A673 (cell line): ENCODE measurements around the gene PPY. TPM values are rescaled to one million over a fixed set of nuclear protein-coding genes. Genes with fewer than 3 reads are reported as not detected.

Source experiments
- BruUV-seq: library from RNA; stranded (reverse); fragments of 400-500 nt; replicated peaks from 2 replicates; lab custom pipeline; 2021; lab: Mats Ljungman, UMichigan
- CTCF ChIA-PET: fragments of 300-600 bp; sonication (Branson Sonifier 250); formaldehyde crosslinking; loops from one replicate; lab custom pipeline; 2022; ENCODE audit warnings: antibody characterized with exemption; lab: Charles Lee
- POLR2A ChIA-PET: fragments of 300-600 bp; sonication (Branson Sonifier 250); formaldehyde crosslinking; loops from one replicate; lab custom pipeline; 2022; ENCODE audit warnings: antibody characterized with exemption; ENCODE audit not compliant: low non-redundant PET; lab: Charles Lee
- DNase-seq: peaks from one replicate; pipeline ENCODE4 v3.0.0-alpha.2; 2015; ENCODE audit warnings: low spot score
- H3K27ac ChIP-seq: fragments of 200-600 bp; sonication (generic); 2 replicates; pipeline ENCODE4 v1.5.1; 2016; ENCODE audit warnings: mixed run types, low read depth, mild to moderate bottlenecking, mixed read lengths, antibody characterized with exemption, low read length; ENCODE audit not compliant: poor library complexity, severe bottlenecking
- H3K27me3 ChIP-seq: fragments of 200-600 bp; sonication (generic); replicated peaks from 2 replicates; pipeline ENCODE4 v1.6.1; 2017; ENCODE audit warnings: mixed run types, low read depth, mild to moderate bottlenecking, mixed read lengths, antibody characterized with exemption, low read length; ENCODE audit not compliant: insufficient read depth, poor library complexity
- H3K36me3 ChIP-seq: fragments of 200-600 bp; sonication (generic); 2 replicates; pipeline ENCODE4 v1.6.1; 2016; ENCODE audit warnings: mixed run types, mild to moderate bottlenecking, mixed read lengths, antibody characterized with exemption, low read length; ENCODE audit not compliant: insufficient read depth, poor library complexity, severe bottlenecking
- H3K4me1 ChIP-seq: fragments of 200-600 bp; sonication (generic); 2 replicates; pipeline ENCODE4 v1.6.1; 2017; ENCODE audit warnings: mixed run types, mild to moderate bottlenecking, mixed read lengths, antibody characterized with exemption, low read length; ENCODE audit not compliant: insufficient read depth, poor library complexity, severe bottlenecking
- H3K4me3 ChIP-seq: fragments of 200-600 bp; sonication (generic); 2 replicates; pipeline ENCODE4 v1.5.1; 2016; ENCODE audit warnings: low read depth, mixed run types, mild to moderate bottlenecking, mixed read lengths, low read length; ENCODE audit not compliant: poor library complexity, severe bottlenecking
- H3K9me3 ChIP-seq: fragments of 200-600 bp; sonication (generic); 2 replicates; pipeline ENCODE4 v1.6.1; 2016; ENCODE audit warnings: mixed run types, low read depth, mild to moderate bottlenecking, mixed read lengths, antibody characterized with exemption, low read length; ENCODE audit not compliant: poor library complexity, severe bottlenecking
- EZH2 ChIP-seq: fragments of 200-600 bp; sonication (generic); IDR thresholded peaks from 2 replicates; pipeline ENCODE4 v1.6.1; 2017; ENCODE audit warnings: borderline replicate concordance, low read depth, mild to moderate bottlenecking, mixed read lengths, antibody characterized with exemption, low read length; ENCODE audit not compliant: poor library complexity, severe bottlenecking
- intact Hi-C: fragments of 100-400 bp; cut with micrococcal nuclease; formaldehyde crosslinking; loops from one replicate; pipeline ENCODE4 v1.10.0; 2022; ENCODE audit not compliant: unreplicated experiment
- total RNA-seq: library from RNA; stranded (reverse); gene quantifications from 2 replicates; pipeline ENCODE4 v1.2.3, GENCODE V29; 2021
- TF ChIP-seq, protein P1 (sequence below): fragments of 300-800, 200-600 bp; sonication (generic); conservative IDR thresholded peaks from 2 replicates; pipeline ENCODE4 v1.5.1; 2017; ENCODE audit warnings: low read depth, mild to moderate bottlenecking, antibody characterized with exemption, low read length, moderate library complexity, mixed read lengths

Gene PPY
- total RNA-seq, 1 experiment from 2014 or later, result not detected

DNA sequence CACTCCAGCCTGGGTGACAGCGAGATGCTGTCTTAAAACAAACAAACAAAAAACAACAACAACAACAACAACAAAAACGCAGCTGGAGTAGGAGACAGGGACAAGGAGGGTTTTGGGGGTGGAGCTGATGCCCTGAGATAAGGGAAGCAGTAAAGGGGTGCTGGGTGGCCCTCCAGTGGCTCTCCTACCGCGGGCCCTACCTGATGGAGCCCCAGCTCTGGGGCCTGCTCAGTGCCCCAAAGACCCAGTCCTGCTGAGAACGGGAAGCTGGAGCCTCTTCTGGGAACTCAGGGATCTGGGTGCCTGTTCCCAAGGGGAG, 40.9 kb upstream of the PPY start:
- Histone ChIP-seq H3K9me3 (no peaks in the 10 kb centered on the region), H3K4me1 (no peaks in the 10 kb centered on the region), H3K27ac (no peak overlapping the region), H3K4me3 (peak overlapping the region; percentile 42), H3K27me3 (no peaks in the 10 kb centered on the region), H3K36me3 (no peaks in the 10 kb centered on the region)
- CTCF ChIA-PET, result no interaction called here
- TF ChIP-seq, protein P1, sequence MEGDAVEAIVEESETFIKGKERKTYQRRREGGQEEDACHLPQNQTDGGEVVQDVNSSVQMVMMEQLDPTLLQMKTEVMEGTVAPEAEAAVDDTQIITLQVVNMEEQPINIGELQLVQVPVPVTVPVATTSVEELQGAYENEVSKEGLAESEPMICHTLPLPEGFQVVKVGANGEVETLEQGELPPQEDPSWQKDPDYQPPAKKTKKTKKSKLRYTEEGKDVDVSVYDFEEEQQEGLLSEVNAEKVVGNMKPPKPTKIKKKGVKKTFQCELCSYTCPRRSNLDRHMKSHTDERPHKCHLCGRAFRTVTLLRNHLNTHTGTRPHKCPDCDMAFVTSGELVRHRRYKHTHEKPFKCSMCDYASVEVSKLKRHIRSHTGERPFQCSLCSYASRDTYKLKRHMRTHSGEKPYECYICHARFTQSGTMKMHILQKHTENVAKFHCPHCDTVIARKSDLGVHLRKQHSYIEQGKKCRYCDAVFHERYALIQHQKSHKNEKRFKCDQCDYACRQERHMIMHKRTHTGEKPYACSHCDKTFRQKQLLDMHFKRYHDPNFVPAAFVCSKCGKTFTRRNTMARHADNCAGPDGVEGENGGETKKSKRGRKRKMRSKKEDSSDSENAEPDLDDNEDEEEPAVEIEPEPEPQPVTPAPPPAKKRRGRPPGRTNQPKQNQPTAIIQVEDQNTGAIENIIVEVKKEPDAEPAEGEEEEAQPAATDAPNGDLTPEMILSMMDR, result no peak
- no peak for TF ChIP-seq EZH2
- no TSS peak for BruUV-seq
- POLR2A ChIA-PET, result no interaction called here
- intact Hi-C loops, result no loop called here
- DNase-seq, result no peak

DNA sequence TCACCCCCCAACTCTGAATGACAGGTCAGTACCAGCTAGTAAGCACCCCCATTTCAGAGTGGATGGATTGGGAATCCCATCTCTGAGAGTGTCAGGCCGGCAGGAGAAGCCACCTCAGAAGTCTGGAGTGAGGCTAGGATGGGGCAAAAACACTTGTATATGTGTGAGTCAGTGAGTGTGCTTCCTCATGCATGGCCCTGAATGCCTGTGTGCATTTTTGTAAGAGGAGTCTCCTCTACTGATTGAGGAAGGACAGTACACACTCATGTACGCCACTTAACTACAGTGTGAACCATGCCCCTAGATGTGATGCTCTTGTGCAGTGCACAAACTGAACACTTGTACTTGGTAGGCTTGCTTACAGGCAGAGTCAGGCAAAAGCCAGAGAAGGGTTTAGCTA, 39.9 kb upstream of the PPY start:
- no TSS peak for BruUV-seq
- TF ChIP-seq, protein P1, result no peak
- no peak for TF ChIP-seq EZH2
- CTCF ChIA-PET, result interaction anchor here (0.6 kb wide), 2 partner anchors 11 to 136 kb away, joined by 3 to 5 read pairs; no protein-coding TSS in a partner anchor
- no peaks in the 10 kb centered on the region for H3K36me3 ChIP-seq
- H3K4me1 ChIP-seq, result no peaks in the 10 kb centered on the region
- no peak overlapping the region for H3K4me3 ChIP-seq
- H3K27me3 ChIP-seq, result no peaks in the 10 kb centered on the region
- POLR2A ChIA-PET, result no interaction called here
- no peaks in the 10 kb centered on the region for H3K9me3 ChIP-seq
- intact Hi-C loops, result no loop called here
- no peak overlapping the region for H3K27ac ChIP-seq
- DNase-seq, result no peak

DNA sequence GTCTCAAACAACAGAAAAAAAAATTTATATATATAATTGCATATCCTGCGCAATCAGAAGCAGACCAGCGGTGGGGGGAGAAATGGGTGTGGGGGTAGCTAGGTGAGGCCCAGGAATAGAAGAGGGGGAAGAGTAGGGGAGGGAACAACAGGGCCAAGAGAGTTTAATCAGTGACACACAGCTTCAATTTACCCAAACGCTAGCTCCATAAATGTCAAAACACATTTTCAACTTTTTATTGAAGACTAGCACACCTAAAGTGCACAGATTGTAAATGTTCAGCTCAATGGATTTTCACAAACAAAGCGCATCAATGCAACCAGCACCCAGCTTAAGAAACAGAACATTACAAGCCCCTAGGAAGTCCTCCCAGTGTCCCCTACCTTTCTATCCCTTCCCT, 37.4 kb upstream of the PPY start:
- intact Hi-C loops, result no loop called here
- no peak for DNase-seq
- Histone ChIP-seq H3K27me3 (no peaks in the 10 kb centered on the region), H3K4me3 (no peak overlapping the region), H3K4me1 (no peaks in the 10 kb centered on the region), H3K36me3 (no peaks in the 10 kb centered on the region), H3K27ac (no peak overlapping the region), H3K9me3 (no peaks in the 10 kb centered on the region)
- ChIA-PET POLR2A (no interaction called here), CTCF (interaction anchor here (0.7 kb wide), 1 partner anchor 123 kb away, joined by 6 read pairs; no protein-coding TSS in a partner anchor)
- BruUV-seq, result no TSS peak
- no peak for TF ChIP-seq EZH2
- TF ChIP-seq, protein P1, result no peak
